ENCODE results near the gene CCM2L.

Gene CCM2L

GRCh38 chr20:32006053-32006452, 4.2 kb upstream of the CCM2L start:
- no peak overlapping the region for H3K4me3 ChIP-seq (ENCODE audit: control insufficient read depth, low read depth, low read length)

GRCh38 chr20:32006841-32007786, 3.1 kb upstream of the CCM2L start:
- no peak overlapping the region for H3K4me3 ChIP-seq (ENCODE audit: control insufficient read depth, low read depth, low read length)
- no peak for DNase-seq (ENCODE audit: low read depth)
- TF ChIP-seq CTCF (conservative IDR thresholded peaks at IDR 0.05; ENCODE audit: control insufficient read depth, insufficient read depth, low read depth, low read length): no peak

More at GRCh38 chr20:32006053-32006452, 4.2 kb upstream of the CCM2L start:
- DNase-seq (ENCODE audit: low read depth): no peak
- no peak for TF ChIP-seq CTCF (conservative IDR thresholded peaks at IDR 0.05; ENCODE audit: control insufficient read depth, insufficient read depth, low read depth, low read length)

DNA sequence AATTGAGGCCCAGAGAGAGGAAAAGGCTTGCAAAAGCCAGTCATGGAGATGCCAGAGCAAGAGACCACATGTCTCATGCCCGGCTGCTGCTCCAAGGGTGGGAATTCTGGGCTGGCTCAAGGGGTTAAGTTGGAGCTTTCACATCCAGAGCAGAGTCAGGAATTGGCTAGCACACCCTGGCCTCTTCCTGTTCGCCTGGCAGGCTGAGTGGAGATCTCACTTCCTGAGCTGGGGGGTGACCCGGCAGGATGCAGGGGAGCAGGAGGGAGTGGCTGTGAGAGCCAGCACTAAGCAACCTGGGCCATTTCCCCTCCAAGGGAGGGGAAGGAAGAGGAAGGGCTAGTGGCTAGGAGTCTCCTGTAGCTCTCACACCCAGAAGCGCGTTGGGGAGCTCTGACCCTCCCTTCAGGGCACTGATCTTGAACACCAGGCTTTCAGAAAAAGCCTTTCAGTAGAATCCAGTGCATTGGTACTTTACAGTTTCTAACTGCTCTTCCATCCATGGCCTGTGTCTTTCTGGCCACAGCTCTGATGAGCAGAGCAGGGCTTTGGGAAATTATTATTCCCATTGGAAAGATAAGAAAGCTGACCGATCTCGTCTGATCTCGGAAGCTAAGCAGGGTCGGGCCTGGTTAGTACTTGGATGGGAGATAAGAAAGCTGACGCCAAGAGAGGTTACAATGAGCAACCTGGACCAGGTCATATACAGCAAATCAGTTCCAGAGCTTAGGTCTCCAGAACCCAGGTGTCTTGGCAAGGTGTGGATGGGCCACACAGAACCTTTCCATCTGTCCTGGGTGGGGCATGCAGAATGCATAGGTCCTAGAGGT, 2.2 kb upstream of the CCM2L start:
- TF ChIP-seq CTCF (conservative IDR thresholded peaks at IDR 0.05; ENCODE audit: control insufficient read depth, insufficient read depth, low read depth, low read length): no peak
- no peak overlapping the region for H3K4me3 ChIP-seq (ENCODE audit: control insufficient read depth, low read depth, low read length)

DNA sequence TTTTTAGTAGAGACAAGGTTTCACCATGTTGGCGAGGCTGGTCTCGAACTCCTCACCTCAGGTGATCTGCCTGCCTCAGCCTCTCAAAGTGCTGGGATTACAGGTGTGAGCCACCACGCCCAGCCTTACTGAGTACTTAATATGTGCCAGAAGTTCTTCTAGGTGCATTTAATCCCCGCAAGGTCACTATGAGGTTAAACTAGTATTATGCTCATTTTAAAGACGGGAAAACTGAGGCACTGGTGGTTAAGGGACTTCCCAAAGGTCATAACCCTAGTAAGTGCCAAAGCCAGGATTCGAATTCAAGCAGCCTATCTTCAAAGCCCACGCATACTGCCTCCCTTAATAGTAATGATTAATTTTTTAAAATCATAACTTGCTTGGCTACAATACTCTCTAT, 674 bp upstream of the CCM2L start:
- no peak for TF ChIP-seq CTCF (conservative IDR thresholded peaks at IDR 0.05; ENCODE audit: control insufficient read depth, insufficient read depth, low read depth, low read length)
- DNase-seq (ENCODE audit: low read depth): no peak
- no peak overlapping the region for H3K4me3 ChIP-seq (ENCODE audit: control insufficient read depth, low read depth, low read length)

More for the DNA sequence above, 2.2 kb upstream of the CCM2L start:
- DNase-seq (ENCODE audit: low read depth): no peak

- TF ChIP-seq CTCF (conservative IDR thresholded peaks at IDR 0.05; ENCODE audit: control insufficient read depth, insufficient read depth, low read depth, low read length): no peak
- DNase-seq (ENCODE audit: low read depth): no peak
- H3K4me3 ChIP-seq (ENCODE audit: control insufficient read depth, low read depth, low read length): no peak overlapping the region
Measured at GRCh38 chr20:32010666-32011065, 428 bp downstream of the CCM2L start.

GRCh38 chr20:32012159-32012688, 2.0 kb downstream of the CCM2L start:
- H3K4me3 ChIP-seq (ENCODE audit: control insufficient read depth, low read depth, low read length): no peak overlapping the region
- no peak for DNase-seq (ENCODE audit: low read depth)
- no peak for TF ChIP-seq CTCF (conservative IDR thresholded peaks at IDR 0.05; ENCODE audit: control insufficient read depth, insufficient read depth, low read depth, low read length)

Data from fibroblast of mammary gland (primary cell).